Germinal center (tissue), 1 donor: ENCODE results near the gene KMT5C.
A peak's percentile ranks its signal among the peaks of the same experiment; 100 is the strongest.
"Not testable (repeated sequence)": the region's sequence is repeated elsewhere in the genome, so short reads cannot be mapped to it uniquely, and the experiment has no call there.

Experiments
- DNase-seq: peaks from one replicate; pipeline ENCODE4 v3.0.0; 2012; ENCODE audit warnings: mixed read lengths, low spot score

Gene KMT5C

DNA sequence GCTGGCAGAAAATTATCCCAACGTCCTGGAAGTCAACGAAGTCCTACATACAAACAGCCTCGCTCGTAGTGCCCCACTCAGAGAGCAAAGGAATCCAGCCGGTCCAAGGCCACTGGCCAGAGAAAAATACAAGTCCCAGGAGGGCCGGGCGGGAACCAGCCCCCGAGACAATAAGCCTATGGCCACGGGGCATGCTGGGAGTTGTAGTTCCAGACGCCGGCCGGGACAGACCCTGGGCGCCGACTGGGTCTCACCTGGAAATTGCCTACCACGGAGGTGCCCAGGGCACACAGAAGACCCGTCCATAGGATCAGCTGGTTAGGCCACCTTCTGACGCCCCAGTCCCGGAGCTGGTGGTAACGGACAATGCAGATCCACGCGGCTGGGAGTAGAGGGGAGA, 19.9 kb upstream of the KMT5C start:
- no peak for DNase-seq

- DNase-seq, result no peak
Observed at GRCh38 chr19:55320844-55321419, 18.7 kb upstream of the KMT5C start.

GRCh38 chr19:55321466-55322137, 18.1 kb upstream of the KMT5C start:
- DNase-seq, result no peak

- DNase-seq, result no peak
Observed at GRCh38 chr19:55322204-55322885, 17.3 kb upstream of the KMT5C start.

GRCh38 chr19:55324662-55325061, 15.0 kb upstream of the KMT5C start:
- DNase-seq, result no peak

DNA sequence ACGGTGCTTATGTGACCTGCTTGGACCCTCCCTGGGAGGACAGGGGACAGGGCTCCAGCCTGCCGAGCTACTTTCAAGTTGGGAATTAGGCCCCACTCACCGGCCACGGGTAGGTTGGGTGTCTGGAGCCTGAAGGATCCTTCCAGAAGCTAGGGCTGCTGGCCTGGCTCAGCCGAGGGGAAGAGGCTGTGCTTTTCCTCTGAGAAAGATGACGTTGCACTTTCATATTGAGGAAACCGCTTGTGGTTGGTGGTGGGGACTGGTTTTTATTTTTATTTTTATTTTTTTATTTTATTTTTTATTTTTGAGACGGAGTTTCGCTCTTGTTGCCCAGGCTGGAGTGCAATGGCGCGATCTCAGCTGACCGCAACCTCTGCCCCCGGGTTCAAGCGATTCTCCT, 14.5 kb upstream of the KMT5C start, which contains the start of gene TMEM150B:
Gene TMEM150B (minus strand): TSS at position 170 of the 400 bp plus-strand sequence. CDS start 4,305 bp downstream, outside the sequence.
- no peak for DNase-seq

DNA sequence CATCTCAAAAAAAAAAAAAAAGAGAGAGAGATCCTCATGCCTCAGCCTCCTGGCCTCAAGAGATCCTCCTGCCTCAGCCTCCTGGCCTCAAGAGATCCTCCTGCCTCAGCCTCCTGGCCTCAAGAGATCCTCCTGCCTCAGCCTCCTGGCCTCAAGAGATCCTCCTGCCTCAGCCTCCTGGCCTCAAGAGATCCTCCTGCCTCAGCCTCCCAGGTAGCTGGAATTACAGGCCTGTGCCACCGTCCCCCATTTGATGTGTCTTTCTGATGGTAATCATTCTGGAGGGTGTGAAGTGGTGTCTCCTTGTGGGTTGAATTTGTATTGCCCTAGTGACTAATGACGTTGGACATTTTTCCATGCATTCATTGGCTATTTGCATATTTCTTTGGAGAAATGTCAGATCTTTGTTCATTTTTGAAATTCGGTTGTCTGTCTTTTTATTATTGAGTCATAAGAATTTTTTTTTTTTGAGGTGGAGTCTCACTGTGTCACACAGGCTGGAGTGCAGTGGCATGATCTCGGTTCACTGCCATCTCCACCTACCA, 10.8 kb upstream of the KMT5C start:
- DNase-seq, result not testable (repeated sequence)

DNA sequence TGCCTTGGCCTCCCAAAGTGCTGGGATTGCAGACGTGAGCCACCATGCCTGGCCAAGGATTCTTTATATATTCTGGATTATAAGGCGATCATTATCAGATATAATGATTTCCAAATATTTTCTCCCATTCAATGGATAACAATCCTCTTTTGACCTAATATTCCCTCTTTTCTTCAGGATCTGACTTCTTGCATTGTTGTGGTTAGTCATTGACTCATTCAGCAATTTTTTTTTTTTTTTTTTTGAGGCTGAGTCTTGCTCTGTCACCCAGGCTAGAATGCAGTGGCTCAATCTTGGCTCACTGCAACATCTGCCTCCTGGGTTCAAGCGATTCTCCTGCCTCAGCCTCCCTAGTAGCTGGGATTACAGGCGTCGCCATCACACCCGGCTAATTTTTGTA, 9.9 kb upstream of the KMT5C start:
- not testable (repeated sequence) for DNase-seq

DNA sequence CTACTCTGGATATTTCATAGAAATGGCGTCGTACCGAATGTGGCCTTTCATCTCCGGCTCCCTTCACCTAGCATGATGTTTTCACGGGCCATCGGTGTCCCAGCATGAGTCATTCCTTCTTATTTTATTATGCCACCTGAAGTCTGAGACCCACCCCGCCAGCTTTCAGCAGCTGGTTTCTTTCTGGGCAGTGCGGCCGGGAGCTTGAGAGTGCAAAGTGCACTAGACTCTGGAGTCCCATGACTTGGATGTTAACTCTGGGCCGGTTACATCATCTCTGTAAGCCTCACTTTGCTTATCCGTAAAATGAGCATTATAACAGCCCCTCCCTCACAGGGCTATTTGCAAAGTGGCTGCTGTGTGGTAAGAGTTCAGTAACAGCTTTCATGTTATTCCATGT, 5.8 kb upstream of the KMT5C start:
- DNase-seq, result no peak

DNA sequence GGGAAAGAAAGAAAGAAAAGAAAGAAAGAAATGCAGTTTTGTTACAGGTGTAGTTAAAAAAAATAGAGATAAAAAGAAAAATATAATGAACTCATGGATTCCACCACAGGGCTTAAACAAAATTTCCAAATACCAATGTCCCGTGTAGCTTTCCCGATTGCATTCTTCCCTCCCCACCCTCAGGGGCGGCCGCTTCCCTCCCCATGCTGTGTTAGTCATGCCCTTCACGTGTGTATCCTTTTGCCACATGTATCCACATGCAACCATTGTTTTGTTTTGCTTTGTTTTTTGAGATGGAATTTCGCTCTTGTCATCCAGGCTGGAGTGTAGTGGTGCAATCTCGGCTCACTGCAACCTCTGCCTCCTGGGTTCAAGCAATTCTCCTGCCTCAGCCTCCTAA, 3.6 kb upstream of the KMT5C start:
- no peak for DNase-seq

GRCh38 chr19:55339889-55340783, 460 bp downstream of the KMT5C start:
- DNase-seq, result no peak

DNA sequence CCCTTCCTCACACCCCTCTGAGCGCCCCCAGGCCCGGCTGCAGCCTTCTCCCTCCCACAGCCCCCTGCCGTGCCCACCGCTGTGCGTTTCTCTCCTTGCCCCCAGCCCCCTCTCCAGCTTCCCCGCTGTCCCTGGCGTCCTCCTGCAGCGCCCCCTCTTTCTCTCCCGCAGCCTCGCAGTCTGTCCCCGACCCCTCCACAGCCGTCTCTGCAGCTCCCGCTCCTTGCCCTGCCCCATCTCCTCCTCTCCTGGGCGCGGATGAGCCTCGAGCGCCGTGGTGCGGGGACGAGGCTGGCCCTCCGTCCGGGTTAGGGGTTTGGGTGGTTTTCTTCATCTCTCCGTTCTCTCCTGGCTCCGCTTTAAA, 1.1 kb downstream of the KMT5C start:
- no peak for DNase-seq

DNA sequence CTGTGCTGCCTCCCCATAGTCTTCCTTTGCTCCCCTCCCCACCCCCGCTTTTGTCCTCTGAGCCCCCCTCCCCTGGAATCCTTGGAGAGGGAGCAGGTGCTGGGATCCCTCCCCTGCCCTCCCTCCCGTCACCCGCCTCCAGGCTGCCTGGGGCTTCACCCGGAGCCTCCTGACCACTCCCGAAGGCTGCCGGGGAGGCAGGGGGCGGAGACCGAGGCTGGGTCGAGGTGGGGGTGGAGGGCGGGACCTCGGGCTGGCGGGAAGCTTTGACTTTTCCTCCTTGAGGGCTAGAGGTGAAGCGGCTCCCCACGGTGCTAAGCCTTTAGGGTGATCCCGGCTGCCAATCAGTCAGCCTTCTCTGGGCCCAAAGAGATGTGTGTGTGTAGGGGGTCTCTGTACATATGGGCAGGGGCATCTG, 1.5 kb downstream of the KMT5C start:
- peak; percentile 68 for DNase-seq

DNA sequence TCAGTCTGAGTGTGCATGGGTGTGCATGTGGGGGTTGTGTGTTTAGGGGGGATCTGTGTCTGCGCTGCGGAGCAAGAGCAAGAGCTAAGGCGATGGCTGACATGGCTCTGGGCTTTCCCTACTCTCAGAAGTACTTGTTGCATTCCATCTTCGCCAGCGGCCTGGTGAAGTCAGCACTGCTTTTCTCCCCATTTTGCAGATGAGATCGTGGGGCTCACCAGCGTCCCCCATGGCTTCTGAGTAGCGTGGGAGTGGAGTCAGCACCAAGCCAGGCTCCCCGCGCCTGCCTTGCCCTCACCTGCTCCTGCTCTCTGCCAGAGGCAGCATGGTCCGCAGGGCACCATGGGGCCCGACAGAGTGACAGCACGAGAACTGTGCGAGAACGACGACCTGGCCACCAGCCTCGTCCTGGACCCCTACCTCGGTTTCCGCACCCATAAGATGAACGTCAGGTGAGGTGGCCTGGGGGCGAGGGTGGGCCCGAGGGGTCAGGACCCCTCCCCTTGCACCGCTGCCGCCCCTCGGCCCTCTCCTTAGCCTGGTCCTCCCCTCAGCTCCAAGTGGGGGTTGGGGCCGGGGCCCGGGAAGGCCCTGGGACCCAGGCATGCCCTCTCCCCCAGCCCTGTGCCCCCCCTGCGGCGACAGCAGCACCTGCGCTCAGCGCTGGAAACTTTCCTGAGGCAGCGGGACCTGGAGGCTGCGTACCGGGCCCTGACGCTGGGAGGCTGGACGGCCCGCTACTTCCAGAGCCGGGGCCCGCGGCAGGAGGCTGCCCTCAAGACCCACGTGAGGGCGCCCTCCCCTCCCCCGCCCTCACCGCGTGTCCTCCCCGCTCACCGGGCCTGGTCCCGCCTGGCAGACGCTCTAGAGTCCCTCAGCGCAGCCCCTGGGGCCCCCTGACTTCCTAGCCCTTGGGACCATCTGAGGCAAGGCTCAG, 2.2 kb downstream of the KMT5C start:
- no peak for DNase-seq

GRCh38 chr19:55344444-55344843, 4.8 kb downstream of the KMT5C start:
- no peak for DNase-seq

DNA sequence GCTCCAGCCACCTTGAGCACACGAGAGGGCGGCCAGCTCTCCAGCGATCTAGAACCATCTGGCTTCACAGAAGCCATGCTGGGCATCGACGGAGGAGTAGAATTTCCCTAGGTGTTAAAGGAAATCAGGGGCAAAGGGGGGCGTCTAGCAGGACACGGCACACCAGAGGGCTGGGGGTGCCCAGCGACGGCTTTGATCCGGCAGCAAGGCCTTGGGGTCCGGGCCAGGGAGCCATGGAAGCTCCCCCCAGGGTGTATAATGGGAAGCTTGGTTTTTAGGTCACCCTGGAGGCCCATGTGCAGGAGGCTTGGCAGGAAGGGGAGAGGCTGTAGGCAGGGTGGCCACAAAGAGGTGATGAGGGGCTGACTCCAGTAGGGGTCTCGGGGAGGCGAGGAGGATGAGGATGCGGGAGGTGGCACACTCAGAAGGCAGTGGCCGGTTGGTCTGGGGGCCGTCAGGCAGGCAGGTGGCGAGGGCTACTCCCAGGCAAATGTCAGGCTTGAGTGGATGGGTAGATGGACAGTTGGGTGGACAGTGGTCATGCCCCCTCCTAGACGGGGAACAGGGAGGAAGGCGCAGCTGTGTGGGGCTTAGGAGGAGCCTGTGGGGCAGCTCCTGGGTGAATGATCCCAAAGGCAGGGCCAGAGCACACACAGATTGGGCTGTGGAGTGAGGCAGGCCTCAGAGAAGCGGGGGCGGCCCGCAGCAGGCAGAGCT, 5.6 kb downstream of the KMT5C start:
- no peak for DNase-seq

- no peak for DNase-seq
Observed at GRCh38 chr19:55345818-55346724, 6.4 kb downstream of the KMT5C start.

- no peak for DNase-seq
Observed at GRCh38 chr19:55346725-55347441, 7.2 kb downstream of the KMT5C start.
